GM18508 (cell line): ENCODE measurements around the gene BRD9.
"Not testable (repeated sequence)": the region's sequence is repeated elsewhere in the genome, so short reads cannot be mapped to it uniquely, and the experiment has no call there.

Source experiments
- ATAC-seq: cut with Tn5 transposase; IDR thresholded peaks from one replicate; pipeline ENCODE4 v1.9.1; 2021; ENCODE audit warnings: moderate number of reproducible peaks; ENCODE audit not compliant: insufficient read depth, unreplicated experiment

The BRD9 gene

GRCh38 chr5:881551-881935 lies 11.1 kb downstream of the BRD9 start:
- ATAC-seq = no peak

GRCh38 chr5:880816-881550 lies 11.6 kb downstream of the BRD9 start:
- no peak for ATAC-seq

GRCh38 chr5:878677-879076 lies 13.9 kb downstream of the BRD9 start:
- ATAC-seq = not testable (repeated sequence)

GRCh38 chr5:878125-878524 lies 14.5 kb downstream of the BRD9 start:
- ATAC-seq = no peak

- no peak for ATAC-seq
Measured at GRCh38 chr5:876398-877365, 15.9 kb downstream of the BRD9 start.

- ATAC-seq = no peak
Measured at GRCh38 chr5:875931-876330, 16.7 kb downstream of the BRD9 start.

GRCh38 chr5:873328-873727 lies 19.3 kb downstream of the BRD9 start:
- ATAC-seq = no peak

GRCh38 chr5:872301-872700 lies 20.3 kb downstream of the BRD9 start:
- no peak for ATAC-seq

- no peak for ATAC-seq
Measured at GRCh38 chr5:871596-872298, 20.9 kb downstream of the BRD9 start.

GRCh38 chr5:870956-871355 lies 21.6 kb downstream of the BRD9 start:
- no peak for ATAC-seq

GRCh38 chr5:868428-869135 lies 24.0 kb downstream of the BRD9 start:
- ATAC-seq = no peak

GRCh38 chr5:867300-867870 lies 25.2 kb downstream of the BRD9 start:
- no peak for ATAC-seq

GRCh38 chr5:865771-866170 lies 26.8 kb downstream of the BRD9 start:
- ATAC-seq = no peak

- ATAC-seq = no peak
Measured at GRCh38 chr5:865168-865521, 27.5 kb downstream of the BRD9 start.

GRCh38 chr5:864492-865167 lies 28.0 kb downstream of the BRD9 start:
- no peak for ATAC-seq

- no peak for ATAC-seq
Measured at GRCh38 chr5:863244-863805, 29.3 kb downstream of the BRD9 start.

GRCh38 chr5:862367-863243 lies 30.0 kb downstream of the BRD9 start:
- ATAC-seq = no peak
